HUES64 (cell line): Measurements from ENCODE around the gene METTL26.
"Not testable (repeated sequence)": the region's sequence is repeated elsewhere in the genome, so short reads cannot be mapped to it uniquely, and the experiment has no call there.

Experiments used
- H3K27ac ChIP-seq: 2 replicates; pipeline ENCODE4 v1.7.0; 2013; ENCODE audit warnings: low read depth, low read length, inconsistent platforms
- H3K27me3 ChIP-seq: 2 replicates; pipeline ENCODE4 v1.6.1; 2013; ENCODE audit warnings: mild to moderate bottlenecking, low read length; ENCODE audit not compliant: insufficient read depth
- H3K36me3 ChIP-seq: 2 replicates; pipeline ENCODE4 v1.6.1; 2013; ENCODE audit warnings: mild to moderate bottlenecking, low read length; ENCODE audit not compliant: insufficient read depth
- H3K4me1 ChIP-seq: 2 replicates; pipeline ENCODE4 v1.6.1; 2013; ENCODE audit warnings: mild to moderate bottlenecking, low read length, moderate library complexity; ENCODE audit not compliant: insufficient read depth
- H3K4me3 ChIP-seq: 2 replicates; pipeline ENCODE4 v1.5.1; 2013; ENCODE audit warnings: mild to moderate bottlenecking, low read length, moderate library complexity
- H3K9ac ChIP-seq: 2 replicates; pipeline ENCODE4 v1.6.1; 2013; ENCODE audit warnings: mild to moderate bottlenecking, low read depth, low read length
- H3K9me3 ChIP-seq: 2 replicates; pipeline ENCODE4 v1.6.1; 2013; ENCODE audit warnings: low read depth, low read length; ENCODE audit not compliant: insufficient read depth
- WGBS: fragments of 150-250, 120-280 bp; methylation state at CpG from one replicate; pipeline ENCODE4 v1.1.7; 2013; ENCODE audit warnings: missing lambda C conversion rate; 5-methylcytosine and 5-hydroxymethylcytosine counted together

Gene METTL26

DNA sequence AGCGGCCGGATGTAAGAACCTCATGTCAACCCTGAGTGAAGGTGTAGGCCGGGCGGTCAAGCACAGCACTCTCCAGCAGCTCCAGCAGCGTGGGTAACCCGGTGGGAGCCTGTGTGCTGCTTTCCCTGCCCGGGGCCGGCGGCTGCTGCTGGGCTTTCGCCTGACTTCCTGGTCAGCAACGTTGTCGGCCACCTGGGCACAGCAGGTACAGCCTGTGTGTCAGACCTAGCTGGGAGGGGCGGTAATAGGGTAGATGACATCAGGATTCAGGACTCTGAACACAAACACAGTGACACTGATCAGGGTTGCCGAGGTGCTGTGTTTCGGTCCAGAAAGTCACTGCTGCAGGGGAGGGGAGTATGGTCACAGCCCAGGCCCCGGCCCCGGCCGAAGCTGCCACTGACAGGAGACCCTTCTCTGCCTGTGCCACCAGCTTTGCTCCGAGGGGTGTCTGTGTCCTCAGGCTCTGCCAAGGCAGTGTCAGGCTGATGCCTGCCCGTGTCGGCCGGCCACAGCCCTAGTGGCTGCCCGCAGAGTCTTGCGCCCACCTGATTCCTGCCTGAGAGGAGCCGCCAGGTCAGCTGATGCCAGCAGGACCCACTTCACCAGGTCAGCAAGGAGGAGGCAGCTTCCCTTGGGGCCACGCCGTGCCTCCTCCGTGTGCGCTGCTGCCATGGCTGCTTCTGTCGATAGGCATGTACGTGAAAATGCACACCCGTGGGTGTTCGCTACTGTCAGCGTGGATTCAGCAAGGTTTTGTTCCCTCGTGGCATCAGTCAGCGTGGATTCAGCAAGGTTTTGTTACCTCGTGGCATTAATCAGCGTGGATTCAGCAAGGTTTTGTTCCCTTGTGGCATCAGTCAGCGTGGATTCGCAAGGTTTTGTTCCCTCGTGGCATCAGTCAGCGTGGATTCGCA is 37.0 kb downstream of the METTL26 start:
- WGBS, result 97% methylated on average over 38 of the region's 43 CpGs
- H3K9ac ChIP-seq, result no peak overlapping the region
- peaks cover 5% of the 10 kb centered on the region; the same call in 1 of the 2 replicates for H3K36me3 ChIP-seq
- H3K4me1 ChIP-seq, result no peaks in the 10 kb centered on the region
- no peaks in the 10 kb centered on the region for H3K27me3 ChIP-seq
- no peak overlapping the region for H3K27ac ChIP-seq
- no peak overlapping the region for H3K4me3 ChIP-seq
- H3K9me3 ChIP-seq, result peaks cover 3% of the 10 kb centered on the region; the same call in 1 of the 2 replicates

DNA sequence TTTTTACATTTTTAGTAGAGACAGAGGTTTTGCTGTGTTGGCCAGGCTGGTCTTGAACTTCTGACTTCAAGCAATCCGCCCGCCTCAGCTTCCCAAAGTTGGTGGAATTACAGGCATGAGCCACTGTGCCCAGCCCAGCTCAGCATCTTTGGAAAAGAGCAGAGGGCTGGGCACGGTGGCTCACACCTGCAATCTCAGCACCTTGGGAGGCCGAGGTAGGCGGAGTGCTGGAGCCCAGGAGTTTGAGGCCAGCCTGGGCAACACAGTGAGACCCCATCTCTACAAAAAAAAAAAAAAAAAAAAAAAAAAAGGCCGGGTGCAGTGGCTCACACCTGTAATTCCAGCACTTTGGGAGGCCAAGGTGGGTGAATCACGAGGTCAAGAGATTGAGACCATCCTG is 38.5 kb downstream of the METTL26 start:
- not testable (repeated sequence) for H3K4me1 ChIP-seq, H3K27me3 ChIP-seq, H3K27ac ChIP-seq, H3K36me3 ChIP-seq, H3K9ac ChIP-seq, H3K9me3 ChIP-seq, H3K4me3 ChIP-seq
- WGBS, result 97% methylated on average over 7 of the region's 7 CpGs

DNA sequence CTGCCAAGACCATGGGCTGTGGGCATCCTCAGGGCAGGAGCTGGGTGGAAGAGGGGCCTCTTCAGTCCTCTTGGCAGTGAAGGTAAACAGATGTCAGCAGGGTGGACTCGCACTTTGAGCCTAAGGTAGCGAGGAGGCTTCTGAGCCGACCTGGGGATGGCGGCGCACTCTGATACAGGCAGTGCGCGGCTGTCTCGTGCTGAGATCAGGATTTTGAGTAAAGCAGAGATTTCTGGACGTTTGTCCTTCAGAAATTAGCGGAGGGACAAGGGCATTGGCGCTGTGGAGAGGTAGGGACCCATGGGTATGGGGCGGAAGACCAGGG is 39.4 kb downstream of the METTL26 start:
- no peaks in the 10 kb centered on the region for H3K4me1 ChIP-seq
- H3K9me3 ChIP-seq, result peaks cover 3% of the 10 kb centered on the region; the same call in 1 of the 2 replicates
- no peak overlapping the region for H3K27ac ChIP-seq
- no peaks in the 10 kb centered on the region for H3K27me3 ChIP-seq
- peaks cover 7% of the 10 kb centered on the region; the same call in 1 of the 2 replicates for H3K36me3 ChIP-seq
- 95% methylated on average over 12 of the region's 12 CpGs for WGBS
- no peak overlapping the region for H3K9ac ChIP-seq
- H3K4me3 ChIP-seq, result no peak overlapping the region

DNA sequence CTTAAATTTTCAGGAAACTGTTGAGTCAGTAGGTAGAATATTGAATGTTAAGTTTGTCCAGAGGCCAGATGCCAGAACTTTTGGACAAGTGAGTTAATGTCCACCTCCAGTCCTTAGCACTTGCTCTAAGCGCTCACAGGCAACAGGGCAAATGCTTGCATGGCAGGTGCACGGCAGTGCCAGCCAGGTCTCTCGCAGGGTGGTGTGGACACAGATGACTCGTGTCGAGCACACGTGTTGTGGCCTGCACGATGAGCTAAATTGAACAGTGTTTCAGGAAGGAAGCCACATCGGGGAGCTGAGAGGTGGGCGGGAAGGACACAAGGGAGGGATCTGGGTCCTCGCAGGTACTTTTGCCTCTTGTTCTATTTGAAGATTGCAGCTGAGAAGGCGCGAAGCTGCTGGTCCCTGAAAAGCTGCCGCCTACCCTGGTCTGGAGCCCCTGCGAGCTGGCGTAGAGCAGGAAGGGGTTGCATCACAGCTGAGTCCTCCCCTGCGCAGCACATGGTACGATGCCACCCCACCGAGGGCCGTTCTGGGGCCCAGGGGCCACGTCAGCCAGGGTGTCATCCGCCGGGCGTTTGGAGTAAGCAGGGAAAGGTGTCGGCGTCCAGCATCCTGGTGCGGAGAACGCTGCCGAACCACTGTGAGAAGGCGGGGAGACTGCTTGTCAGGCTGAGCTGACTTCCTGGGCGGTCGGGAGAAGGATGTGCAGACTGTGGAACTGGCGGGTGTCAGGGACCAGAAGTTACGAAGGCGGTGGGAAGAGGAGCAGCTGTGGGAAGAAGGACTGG is 40.0 kb downstream of the METTL26 start:
- Histone ChIP-seq H3K4me1 (no peaks in the 10 kb centered on the region), H3K9me3 (peaks cover 3% of the 10 kb centered on the region; the same call in 1 of the 2 replicates), H3K36me3 (peaks cover 7% of the 10 kb centered on the region; the same call in 1 of the 2 replicates), H3K4me3 (no peak overlapping the region), H3K27me3 (peaks cover 1% of the 10 kb centered on the region), H3K9ac (no peak overlapping the region), H3K27ac (no peak overlapping the region)
- 96% methylated on average over 34 of the region's 34 CpGs for WGBS

DNA sequence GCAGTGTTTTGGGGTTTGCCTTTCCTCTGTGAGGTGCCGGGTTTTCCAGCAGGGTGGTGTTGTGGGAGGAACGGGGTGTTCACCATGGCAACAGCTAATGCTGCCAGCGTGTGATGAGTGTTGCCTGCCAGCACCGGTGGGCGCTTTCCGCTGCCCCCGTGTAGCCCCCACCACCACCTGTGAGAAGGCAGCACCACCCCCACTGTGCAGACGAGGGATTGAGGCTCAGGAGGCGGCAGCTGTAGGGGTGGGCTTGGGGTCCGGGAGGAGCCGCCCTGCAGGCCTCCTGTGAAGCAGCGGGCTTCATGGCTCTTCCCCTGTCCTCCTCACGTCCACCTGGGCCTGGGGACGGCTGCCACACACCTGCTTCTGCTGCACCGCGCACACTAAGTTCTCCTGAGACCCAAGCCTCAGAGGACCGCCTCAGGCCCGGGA is 41.0 kb downstream of the METTL26 start:
- peaks cover 7% of the 10 kb centered on the region; the same call in 1 of the 2 replicates for H3K36me3 ChIP-seq
- 94% methylated on average over 18 of the region's 18 CpGs for WGBS
- no peak overlapping the region for H3K4me3 ChIP-seq
- no peaks in the 10 kb centered on the region for H3K4me1 ChIP-seq
- H3K9me3 ChIP-seq, result peaks cover 3% of the 10 kb centered on the region; the same call in 1 of the 2 replicates
- no peak overlapping the region; the same call in 1 of the 2 replicates for H3K9ac ChIP-seq
- no peak overlapping the region for H3K27ac ChIP-seq
- peaks cover 7% of the 10 kb centered on the region for H3K27me3 ChIP-seq

DNA sequence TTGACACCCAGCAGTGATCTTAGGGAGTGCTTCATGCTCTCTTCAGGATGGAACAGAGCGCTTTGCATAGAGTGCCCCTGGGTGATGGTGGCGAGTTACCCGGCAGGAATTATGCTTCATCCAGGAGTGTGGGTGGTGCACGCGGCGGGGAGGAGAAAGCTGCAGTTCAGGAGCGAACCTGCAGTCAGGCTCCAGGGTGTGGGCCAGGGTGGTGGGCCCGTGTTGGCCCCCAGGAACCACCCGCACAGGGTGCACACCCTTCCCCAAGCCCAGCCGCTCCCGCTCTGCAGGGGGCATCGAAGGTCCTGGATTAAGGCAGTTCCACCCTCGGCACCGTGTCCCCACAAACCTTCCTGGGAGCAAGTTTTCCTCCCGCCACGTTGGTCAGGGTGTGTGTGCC is 42.3 kb downstream of the METTL26 start:
- H3K27me3 ChIP-seq, result peaks cover 7% of the 10 kb centered on the region
- H3K4me1 ChIP-seq, result no peaks in the 10 kb centered on the region
- no peak overlapping the region for H3K9ac ChIP-seq
- no peaks in the 10 kb centered on the region for H3K9me3 ChIP-seq
- no peak overlapping the region for H3K4me3 ChIP-seq
- WGBS, result 89% methylated on average over 16 of the region's 16 CpGs
- 0 out of 2 replicates have a peak, but pooled peaks cover 2% of the 10 kb centered on the region for H3K36me3 ChIP-seq
- no peak overlapping the region for H3K27ac ChIP-seq

DNA sequence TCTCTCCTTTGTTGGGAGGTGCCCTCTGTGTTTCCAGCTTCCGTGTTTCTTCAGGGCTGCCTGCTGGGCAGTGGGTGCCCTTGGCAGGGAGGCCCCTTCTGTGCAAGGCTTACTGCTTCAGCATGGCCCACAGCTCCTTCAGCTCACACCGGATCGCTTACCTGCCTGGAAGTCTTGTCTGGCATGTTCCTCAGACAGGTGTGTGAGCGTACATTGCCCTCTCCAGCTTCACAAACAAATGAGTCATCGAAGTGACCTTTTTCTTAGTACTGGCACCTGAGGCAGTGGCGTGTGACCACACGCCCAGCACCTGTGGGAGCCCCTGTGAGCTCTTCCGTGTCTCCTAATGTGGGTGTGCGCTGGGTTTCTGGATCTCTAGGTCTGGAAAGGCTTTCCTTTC is 42.7 kb downstream of the METTL26 start:
- H3K27ac ChIP-seq, result no peak overlapping the region
- H3K4me3 ChIP-seq, result no peak overlapping the region
- 0 out of 2 replicates have a peak, but pooled peaks cover 2% of the 10 kb centered on the region for H3K36me3 ChIP-seq
- 95% methylated on average over 9 of the region's 9 CpGs for WGBS
- no peaks in the 10 kb centered on the region for H3K9me3 ChIP-seq
- H3K4me1 ChIP-seq, result no peaks in the 10 kb centered on the region
- no peak overlapping the region for H3K9ac ChIP-seq
- peaks cover 7% of the 10 kb centered on the region for H3K27me3 ChIP-seq

DNA sequence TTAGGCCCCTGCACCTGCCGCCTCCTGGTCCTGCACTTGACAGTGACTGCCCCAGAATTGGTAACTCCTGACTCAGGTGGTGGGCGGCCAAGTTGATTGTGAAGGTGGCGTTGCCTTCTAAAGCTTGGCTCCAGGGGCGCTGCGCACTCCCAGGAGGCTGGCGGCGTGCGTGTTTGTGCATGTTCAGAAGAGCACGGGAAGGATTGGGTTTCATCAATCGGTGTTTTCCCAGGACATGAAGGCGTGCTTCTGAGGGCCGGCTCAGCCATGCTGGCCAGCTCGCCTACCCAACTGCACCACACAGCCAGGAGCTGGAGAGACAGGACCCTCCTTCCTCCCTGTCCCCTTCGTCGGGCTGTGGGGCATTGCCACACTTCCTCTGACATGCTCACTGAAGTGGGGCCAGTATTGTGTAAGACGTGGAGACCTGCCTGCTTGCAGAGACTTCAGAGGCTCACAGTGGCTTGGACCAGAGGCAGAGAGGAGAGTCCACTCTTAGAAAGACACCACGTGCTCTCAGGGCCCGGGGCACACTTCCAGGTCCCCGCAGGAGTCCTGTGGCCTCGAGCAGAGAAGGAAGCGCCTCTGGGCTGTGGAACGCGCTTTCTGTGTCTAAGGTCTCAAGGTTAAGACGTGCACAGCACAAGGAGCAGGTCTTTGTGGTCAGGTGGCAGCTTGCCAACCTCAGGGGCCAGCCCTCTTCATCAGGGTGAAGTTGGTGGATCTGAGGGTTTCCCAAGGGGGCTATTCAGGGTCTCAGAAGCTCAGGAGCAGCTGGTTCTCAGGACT is 43.4 kb downstream of the METTL26 start:
- H3K4me1 ChIP-seq, result peaks cover 4% of the 10 kb centered on the region; the same call in 1 of the 2 replicates
- 0 out of 2 replicates have a peak overlapping the region, but pooled peaks have one; percentile 20 for H3K9ac ChIP-seq
- no peak overlapping the region for H3K27ac ChIP-seq
- H3K9me3 ChIP-seq, result no peaks in the 10 kb centered on the region
- 0 out of 2 replicates have a peak, but pooled peaks cover 2% of the 10 kb centered on the region for H3K36me3 ChIP-seq
- no peak overlapping the region for H3K4me3 ChIP-seq
- H3K27me3 ChIP-seq, result peaks cover 7% of the 10 kb centered on the region
- 94% methylated on average over 24 of the region's 24 CpGs for WGBS

DNA sequence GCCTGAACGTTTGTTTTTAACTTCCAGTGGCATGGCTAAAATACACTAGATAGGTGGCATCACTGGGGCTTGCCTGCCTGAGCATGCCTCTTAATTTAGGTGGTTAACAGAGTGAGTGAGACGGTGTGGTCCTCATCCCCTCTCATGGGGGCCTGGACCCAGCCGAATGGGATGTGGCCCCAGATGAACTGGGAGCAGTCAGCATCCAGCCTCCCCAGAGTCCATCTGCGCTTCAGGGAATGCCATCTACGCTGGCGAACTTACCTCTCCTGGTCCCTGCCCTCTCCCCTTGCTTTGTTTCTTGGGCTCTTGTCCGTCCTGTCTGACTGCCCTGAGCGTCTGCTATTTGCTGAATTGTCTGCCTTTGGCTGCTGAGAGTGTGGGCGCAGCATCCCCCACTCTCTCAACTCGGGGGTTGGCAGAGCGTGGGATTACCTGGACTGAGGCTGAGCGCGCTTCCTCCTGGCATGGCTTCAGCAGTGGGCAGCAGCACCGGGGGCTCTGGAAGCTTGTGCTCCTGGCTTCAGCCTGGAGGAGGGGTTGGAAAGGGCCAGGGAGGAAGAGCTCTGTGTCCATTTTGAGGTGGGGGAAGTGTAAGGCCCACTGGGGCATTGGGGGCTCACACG is 44.1 kb downstream of the METTL26 start:
- Histone ChIP-seq H3K4me3 (no peak overlapping the region), H3K27me3 (peaks cover 13% of the 10 kb centered on the region), H3K4me1 (peaks cover 4% of the 10 kb centered on the region; the same call in 1 of the 2 replicates), H3K36me3 (0 out of 2 replicates have a peak, but pooled peaks cover 2% of the 10 kb centered on the region), H3K9ac (no peak overlapping the region), H3K27ac (no peak overlapping the region), H3K9me3 (no peaks in the 10 kb centered on the region)
- 93% methylated on average over 15 of the region's 15 CpGs for WGBS

DNA sequence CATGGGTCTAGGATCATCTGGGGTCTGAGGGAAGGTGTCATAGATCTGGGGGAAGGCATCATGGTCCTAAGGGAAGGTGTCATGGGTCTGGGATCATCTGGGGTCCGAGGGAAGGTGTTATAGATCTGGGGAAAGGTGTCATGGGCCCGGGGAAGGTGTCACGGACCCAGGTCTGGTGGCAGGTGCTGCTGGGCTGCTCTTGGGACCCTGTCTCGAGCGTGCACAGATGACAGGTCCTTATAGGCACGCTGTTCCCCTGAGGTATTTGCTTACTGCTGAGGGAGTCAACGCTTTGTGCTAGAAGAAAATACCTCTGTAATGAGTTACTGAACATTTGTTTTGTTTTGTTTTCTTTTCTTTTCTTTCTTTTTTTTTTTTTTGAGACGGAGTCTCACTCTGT is 44.9 kb downstream of the METTL26 start:
- Histone ChIP-seq H3K4me1 (peaks cover 4% of the 10 kb centered on the region; the same call in 1 of the 2 replicates), H3K36me3 (0 out of 2 replicates have a peak, but pooled peaks cover 2% of the 10 kb centered on the region), H3K27me3 (peaks cover 21% of the 10 kb centered on the region), H3K4me3 (peak overlapping the region; percentile 89), H3K9me3 (no peaks in the 10 kb centered on the region), H3K27ac (no peak overlapping the region), H3K9ac (no peak overlapping the region)
- 74% methylated on average over 8 of the region's 8 CpGs for WGBS
